HEK293T (cell line): ENCODE data around the gene CCSER1.

ENCODE experiments used
- ARNT ChIP-seq: fragments of 450-650 bp; IDR thresholded peaks from 2 replicates; pipeline ENCODE4 v1.6.1; 2017; ENCODE audit warnings: mild to moderate bottlenecking
- BHLHE40 ChIP-seq: fragments of 450-650 bp; IDR thresholded peaks from 2 replicates; pipeline ENCODE4 v1.6.1; 2016; ENCODE audit warnings: mild to moderate bottlenecking, moderate library complexity, borderline replicate concordance
- CTBP1 ChIP-seq: fragments of 450-650 bp; IDR thresholded peaks from 2 replicates; pipeline ENCODE4 v1.6.1; 2016; ENCODE audit warnings: borderline replicate concordance
- ELF4 ChIP-seq: fragments of 450-650 bp; IDR thresholded peaks from 2 replicates; pipeline ENCODE4 v1.6.1; 2017; ENCODE audit warnings: antibody characterized with exemption
- FOXA1 ChIP-seq: fragments of 450-650 bp; IDR thresholded peaks from 2 replicates; pipeline ENCODE4 v1.6.1; 2016; ENCODE audit warnings: mild to moderate bottlenecking
- FOXK2 ChIP-seq: fragments of 450-650 bp; IDR thresholded peaks from 2 replicates; pipeline ENCODE4 v1.6.1; 2016; ENCODE audit warnings: mild to moderate bottlenecking
- FOXM1 ChIP-seq: fragments of 450-650 bp; IDR thresholded peaks from 2 replicates; pipeline ENCODE4 v1.6.1; 2017; ENCODE audit warnings: mild to moderate bottlenecking, borderline replicate concordance
- HDGF ChIP-seq: fragments of 450-650 bp; IDR thresholded peaks from 2 replicates; pipeline ENCODE4 v1.6.1; 2017; ENCODE audit warnings: antibody characterized with exemption, borderline replicate concordance
- L3MBTL2 ChIP-seq: fragments of 450-650 bp; conservative IDR thresholded peaks from 2 replicates; pipeline ENCODE4 v1.6.1; 2016; ENCODE audit warnings: mild to moderate bottlenecking
- LEF1 ChIP-seq: fragments of 450-650 bp; IDR thresholded peaks from 2 replicates; pipeline ENCODE4 v1.6.1; 2017; ENCODE audit warnings: mild to moderate bottlenecking, borderline replicate concordance
- SP1 ChIP-seq: fragments of 450-650 bp; IDR thresholded peaks from 2 replicates; pipeline ENCODE4 v1.6.1; 2017
- SUZ12 ChIP-seq: fragments of 450-650 bp; IDR thresholded peaks from 2 replicates; pipeline ENCODE4 v1.6.1; 2016; ENCODE audit warnings: mild to moderate bottlenecking
- TARDBP ChIP-seq: fragments of 450-650 bp; IDR thresholded peaks from 2 replicates; pipeline ENCODE4 v1.6.1; 2016
- ZNF384 ChIP-seq: fragments of 450-650 bp; IDR thresholded peaks from 2 replicates; pipeline ENCODE4 v1.6.1; 2016

GRCh38 chr4:90621080-90621479 lies 493.9 kb downstream of the CCSER1 start:
- TF ChIP-seq TARDBP (no peak), ARNT (no peak), L3MBTL2 (no peak), HDGF (no peak), LEF1 (no peak), FOXA1 (no peak), SP1 (no peak), FOXM1 (no peak), ZNF384 (no peak), ELF4 (no peak), SUZ12 (no peak), FOXK2 (no peak), BHLHE40 (no peak), CTBP1 (no peak)
